Stimulated activated CD8-positive, alpha-beta memory T cell treated with anti-CD3 and anti-CD28 coated beads, Interleukin-15, amount 100 ng/mL, for 4 hours (primary cell): ENCODE measurements around the gene S100P.
A peak's percentile ranks its signal among the peaks of the same experiment; 100 is the strongest.
"Not testable (repeated sequence)": the region's sequence is repeated elsewhere in the genome, so short reads cannot be mapped to it uniquely, and the experiment has no call there.

Experiments used
- DNase-seq, 2 donors: peaks; one replicate each; pipeline ENCODE4 v3.0.0-alpha.2; 2020; ENCODE audit warnings: low read depth in 2 of 2

S100P gene

DNA sequence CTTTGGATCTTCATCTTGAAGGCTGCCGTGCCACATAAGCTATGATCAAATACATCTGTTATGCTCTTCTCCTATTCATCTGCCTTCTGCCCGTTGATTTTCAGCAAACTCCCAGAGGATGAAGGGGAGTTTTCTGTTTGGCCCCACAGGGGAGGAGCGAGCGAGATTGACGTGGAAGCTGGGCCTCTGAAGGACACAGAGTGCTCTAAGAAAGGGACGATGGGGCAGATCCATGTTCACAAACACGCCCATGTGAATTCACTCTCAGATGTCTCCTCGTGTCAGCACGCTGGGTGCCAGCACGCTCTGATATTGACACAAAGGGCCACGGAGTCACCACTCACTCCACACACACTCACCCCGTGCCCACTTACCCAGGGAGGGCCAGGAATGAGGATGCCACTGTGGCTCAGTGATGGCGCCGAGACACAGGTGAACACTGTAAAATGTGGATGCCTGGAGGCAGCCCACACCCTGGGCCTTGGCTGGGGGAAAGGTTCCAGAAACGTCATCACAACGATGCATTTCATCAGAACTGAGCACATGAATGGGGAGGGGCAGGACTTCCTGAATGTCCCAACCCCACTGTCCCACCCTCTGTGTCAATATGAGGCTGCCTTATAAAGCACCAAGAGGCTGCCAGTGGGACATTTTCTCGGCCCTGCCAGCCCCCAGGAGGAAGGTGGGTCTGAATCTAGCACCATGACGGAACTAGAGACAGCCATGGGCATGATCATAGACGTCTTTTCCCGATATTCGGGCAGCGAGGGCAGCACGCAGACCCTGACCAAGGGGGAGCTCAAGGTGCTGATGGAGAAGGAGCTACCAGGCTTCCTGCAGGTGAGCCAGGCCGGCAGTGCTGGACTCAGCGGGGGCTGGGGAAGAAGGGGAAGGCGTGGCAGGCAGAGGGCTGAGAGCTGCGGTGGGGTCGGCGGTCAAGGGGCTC lies at the start of gene S100P:
TSS of gene S100P (plus strand) at position 648 of the 946 bp plus-strand sequence. CDS start at position 703, 55 bp downstream.
- no peak for DNase-seq

DNA sequence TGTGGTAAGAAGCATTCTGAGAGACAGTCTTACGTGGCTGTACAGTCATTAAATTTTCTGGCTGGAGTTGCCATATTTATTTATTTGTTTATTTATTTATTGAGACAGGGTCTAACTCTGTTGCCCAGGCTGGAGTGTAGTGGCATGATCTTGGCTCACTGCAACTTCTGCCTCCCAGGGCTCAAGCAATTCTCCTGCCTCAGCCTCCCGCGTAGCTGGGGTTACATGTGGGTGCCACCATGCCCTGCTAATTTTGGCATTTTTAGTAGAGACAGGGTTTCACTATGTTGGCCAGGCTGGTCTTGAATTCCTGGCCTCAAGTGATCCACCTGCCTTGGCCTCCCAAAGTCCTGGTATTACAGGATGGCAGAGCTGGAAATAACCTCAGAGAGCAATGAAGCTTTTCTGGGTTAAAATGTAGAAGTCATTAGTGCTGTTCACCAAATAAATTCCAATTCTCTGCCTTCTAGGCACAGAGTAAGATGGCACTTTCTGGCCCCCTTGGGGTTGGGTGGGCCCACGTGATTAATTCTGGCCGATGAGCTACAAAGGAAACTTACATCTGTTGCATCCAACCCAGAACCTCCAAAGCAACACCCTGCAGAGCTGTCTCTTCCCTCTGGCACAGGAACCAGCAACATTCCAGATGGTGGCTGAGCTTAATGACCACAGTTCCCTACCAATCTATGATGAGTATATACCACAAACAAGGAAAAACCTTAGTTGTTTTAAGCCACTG lies 48.7 kb upstream of the S100P start:
- DNase-seq = no peak

DNA sequence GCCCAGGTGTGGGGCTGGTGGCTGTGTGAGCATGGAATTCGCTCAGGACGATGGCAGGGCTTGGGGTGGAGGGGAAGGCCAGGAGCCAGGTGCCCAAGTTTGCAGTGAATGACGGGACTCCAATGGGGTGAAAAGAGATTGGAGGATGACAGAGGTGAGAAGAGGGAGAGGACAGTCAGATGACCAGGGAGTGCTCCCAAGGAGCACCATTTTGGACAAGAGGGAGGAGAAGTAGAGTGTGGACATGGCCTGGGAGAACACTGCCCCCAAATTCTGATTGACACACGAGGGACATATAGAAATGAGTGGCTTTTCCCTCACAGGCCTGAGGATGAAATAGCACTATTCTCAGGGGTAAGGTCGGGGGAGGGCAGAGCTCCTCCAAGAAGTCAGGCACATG lies 46.5 kb upstream of the S100P start:
- DNase-seq = no peak

DNA sequence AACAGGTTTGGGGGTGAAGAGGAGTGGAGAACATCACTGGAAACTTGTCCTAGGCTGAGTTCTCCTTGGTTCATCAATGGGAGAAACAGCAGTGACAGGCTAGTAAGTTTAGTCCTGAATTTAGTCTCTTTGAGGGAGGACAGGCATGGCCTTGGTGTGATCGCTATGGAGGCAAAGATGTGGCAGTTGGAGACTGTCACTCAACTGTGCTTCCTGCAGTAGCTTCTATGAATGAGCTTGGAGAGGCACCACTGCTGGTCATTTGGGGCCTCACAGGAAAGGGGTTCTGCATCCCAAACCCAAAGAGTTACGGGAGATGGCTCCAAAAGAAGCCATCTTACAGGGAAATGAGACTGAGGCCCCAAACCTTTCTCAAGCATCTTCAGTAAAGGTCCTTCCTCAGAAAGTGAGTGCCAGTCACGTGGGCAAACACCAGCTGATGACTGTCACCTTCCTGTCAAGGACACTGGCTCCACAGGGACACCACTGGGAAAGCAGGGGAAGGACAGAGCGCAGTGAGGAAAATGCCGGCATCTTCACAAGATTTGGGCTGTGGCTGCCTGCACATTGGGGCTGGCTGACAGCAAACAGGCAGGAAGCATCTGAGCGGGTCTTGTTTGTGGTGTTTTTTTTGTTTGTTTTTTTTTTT lies 46.0 kb upstream of the S100P start:
- no peak for DNase-seq

DNA sequence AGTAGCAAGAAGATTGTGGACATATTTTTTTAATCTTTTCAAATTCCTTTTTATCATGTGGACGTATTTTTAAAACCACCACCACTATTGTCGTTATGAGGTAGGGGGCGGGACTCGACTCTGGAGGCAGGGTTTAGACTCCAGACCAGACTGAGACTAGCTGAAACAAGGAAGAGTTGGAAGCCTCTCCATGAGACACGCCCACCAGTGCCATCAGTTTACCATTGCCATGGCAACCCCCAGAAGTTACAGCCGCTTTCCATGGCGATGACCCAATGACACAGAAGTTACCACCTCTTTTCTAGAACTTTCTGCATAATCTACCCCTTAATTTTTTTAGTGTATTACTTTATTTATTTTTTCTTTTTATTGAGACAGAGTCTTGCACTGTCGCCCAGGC lies 44.5 kb upstream of the S100P start:
- no peak for DNase-seq

DNA sequence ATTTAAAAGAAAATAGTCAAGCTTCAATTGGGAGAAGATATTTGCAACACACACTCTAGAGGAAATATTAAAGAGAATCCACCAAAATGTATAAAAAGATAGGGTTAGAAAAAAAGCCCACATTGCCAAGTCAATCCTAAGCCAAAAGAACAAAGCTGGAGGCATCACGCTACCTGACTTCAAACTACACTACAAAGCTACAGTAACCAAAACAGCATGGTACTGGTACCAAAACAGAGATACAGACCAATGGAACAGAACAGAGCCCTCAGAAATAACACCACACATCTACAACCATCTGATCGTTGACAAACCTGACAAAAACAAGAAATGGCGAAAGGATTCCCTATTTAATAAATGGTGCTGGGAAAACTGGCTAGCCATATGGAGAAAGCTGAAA lies 39.5 kb upstream of the S100P start:
- DNase-seq = not testable (repeated sequence)

DNA sequence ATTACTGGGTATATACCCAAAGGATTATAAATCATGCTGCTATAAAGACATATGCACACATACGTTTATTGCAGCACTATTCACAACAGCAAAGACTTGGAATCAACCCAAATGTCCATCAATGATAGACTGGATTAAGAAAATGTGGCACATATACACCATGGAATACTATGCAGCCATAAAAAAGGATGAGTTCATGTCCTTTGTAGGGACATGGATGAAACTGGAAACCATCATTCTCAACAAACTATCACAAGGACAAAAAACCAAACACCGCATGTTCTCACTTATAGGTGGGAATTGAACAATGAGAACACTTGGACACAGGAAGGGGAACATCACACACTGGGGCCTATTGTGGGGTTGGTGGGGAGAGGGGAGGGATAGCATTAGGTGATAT lies 38.4 kb upstream of the S100P start:
- DNase-seq = not testable (repeated sequence)

DNA sequence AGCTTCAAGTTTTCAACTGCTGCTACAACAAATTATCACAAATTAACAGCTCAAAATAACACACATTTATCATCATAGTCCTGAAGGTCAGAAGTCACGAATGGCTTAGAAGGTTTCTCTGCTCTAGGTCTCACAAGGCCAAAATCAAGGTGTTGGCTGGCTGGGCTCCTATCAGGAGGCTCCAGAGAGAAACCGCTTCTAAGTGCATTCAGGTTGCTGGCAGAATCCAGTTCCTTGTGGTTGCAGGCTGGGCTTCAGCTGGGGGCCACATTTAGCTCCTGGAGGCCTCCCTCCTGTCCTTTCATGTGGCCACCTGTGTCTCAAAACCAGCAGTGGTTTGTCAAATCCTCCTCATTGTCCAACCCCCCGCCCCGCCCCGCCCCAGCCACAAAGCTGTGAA lies 37.8 kb upstream of the S100P start:
- no peak for DNase-seq

DNA sequence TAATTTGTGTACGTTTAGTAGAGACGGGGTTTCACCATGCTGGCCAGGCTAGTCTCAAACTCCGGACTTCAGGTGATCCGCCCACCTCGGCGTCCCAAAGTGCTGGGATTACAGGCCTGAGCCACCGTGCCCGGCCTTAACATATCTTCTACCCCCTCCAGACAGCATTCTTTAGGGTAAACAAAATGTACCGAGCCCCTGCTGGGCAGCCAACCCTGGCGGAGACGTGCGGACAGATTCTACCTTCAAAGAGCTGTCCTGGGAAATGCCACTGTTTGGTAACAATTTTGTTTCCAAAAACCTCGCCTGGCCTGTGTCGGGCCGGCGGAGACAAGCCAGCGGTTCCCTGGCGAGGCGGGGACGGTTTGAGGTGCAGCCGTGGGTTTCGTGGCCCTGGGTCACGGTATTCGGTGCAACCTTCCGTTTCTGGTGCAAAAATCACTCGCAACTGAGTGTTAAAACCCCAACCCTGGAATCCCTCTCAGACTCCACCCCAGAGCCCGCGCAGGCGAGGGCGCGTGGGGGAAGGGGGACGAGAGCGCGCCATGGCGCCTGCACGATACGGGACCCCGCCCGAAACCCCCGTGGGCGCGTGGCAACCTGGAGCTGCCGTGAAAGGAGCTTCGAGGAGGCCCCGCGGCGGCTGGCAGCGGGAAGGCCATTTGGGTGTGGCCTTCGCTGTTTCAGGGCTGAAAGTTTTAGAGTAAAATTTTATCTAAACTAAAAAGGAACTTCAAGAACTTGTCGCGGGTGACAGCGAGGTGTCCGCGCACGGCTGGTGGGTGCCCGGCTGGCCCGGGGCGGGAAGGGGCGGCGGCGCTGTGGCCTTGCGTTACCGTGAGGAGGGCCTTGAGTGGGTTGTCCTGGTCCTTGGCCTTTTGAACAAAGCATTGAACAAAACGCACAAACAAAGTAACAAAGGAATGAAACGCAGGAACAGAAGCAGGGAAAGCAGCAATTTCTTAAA lies 36.2 kb upstream of the S100P start:
- no peak for DNase-seq

DNA sequence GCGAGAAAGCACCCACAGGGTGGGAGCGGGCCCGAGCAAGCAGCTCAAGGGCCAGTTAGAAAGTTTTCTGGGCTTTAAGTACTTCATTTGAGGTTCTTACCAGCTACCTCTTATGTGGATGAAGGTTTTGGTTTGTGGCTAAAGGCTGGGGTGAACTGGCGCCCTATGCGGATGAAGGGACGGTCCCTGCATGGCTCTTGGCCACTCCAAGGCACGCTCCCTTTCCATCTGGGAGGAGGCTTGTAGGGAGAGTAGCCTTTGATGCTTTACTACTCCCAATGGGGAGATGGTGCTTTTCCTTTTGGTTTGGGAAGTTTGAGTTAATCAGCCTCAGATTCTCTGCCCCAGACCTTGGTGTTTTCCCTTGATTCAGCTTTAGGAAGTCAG lies 35.5 kb upstream of the S100P start:
- no peak for DNase-seq

DNA sequence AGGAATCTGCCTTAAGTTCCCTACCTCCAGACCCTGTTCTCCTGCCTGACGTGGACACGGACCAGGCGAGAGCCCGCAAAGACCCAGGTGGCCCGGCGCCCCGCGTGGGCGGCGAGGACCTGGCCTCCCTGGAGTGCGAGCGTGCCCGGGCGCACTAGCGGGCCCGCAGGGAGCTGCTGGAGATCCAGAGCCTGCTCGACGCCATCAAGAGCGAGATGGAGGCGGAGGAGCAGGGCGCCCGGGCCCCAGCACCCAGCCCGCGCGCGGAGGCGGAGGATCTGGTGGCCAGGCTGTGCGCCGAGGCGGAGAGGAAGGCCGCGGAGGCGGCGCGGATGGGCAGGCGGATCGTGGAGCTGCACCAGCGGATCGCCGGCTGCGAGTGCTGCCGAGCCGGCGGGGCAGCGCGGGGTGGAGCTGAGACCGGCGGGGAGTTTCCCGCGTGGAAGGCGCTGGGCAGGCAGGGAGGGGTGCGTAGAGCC lies 35.0 kb upstream of the S100P start:
- peak in 1 of 2 donors; percentile 40 for DNase-seq

DNA sequence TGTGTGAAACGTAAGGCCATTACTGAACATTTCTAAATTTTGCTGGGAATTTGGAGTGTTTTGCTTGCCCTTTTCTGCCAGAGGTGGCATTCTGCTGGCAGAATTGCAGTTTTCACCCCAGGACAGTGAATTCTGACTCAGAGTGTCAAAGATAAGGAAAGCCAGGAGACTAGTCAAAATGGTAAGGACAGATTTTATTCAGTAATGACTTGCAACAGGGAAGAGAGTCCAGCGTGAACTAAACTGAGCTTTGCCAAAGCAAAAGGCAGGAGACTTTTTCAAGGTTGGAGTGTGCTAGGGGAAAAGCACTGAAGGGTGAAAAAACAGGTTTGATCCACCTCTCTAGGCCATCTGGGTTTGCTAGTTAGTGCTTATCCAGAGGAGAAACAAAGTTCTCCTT lies 33.8 kb upstream of the S100P start:
- no peak for DNase-seq

DNA sequence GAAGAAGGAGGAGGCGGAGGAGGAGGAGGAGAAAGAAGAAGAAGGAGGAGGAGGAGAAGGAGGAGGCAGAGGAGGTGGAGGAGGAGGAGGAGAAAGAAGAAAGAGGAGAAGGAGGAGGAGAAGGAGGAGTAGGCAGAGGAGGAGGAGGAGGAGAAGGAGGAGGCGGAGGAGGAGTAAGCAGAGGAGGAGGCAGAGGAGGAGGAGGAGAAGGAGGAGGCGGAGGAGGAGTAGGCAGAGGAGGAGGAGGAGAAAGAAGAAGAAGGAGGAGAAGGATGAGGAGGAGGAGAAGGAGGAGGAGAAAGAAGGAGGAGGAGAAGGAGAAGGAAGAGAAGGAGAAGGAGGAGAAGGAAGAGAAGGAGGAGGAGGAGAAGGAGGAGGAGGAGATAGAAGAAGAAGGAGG lies 33.2 kb upstream of the S100P start:
- DNase-seq = no peak

DNA sequence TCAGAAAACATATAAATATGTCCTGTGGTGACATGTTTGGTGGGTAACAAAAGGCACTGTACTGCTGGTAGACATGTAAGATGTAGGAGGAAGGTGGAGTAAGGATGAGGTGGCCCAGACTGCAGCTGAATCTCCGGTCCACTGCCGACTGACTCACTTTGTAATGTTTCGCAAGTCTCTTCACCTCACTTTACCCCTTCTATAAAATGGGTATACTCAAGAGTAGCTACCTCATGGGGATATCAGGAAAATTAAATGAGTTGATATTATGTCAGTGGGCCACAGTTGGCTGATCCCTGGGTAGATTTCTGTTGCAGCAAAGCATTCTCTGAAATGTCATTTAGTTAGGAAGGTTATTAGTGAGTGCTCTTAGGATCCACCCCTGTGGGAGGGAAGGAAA lies 31.1 kb upstream of the S100P start:
- no peak for DNase-seq

DNA sequence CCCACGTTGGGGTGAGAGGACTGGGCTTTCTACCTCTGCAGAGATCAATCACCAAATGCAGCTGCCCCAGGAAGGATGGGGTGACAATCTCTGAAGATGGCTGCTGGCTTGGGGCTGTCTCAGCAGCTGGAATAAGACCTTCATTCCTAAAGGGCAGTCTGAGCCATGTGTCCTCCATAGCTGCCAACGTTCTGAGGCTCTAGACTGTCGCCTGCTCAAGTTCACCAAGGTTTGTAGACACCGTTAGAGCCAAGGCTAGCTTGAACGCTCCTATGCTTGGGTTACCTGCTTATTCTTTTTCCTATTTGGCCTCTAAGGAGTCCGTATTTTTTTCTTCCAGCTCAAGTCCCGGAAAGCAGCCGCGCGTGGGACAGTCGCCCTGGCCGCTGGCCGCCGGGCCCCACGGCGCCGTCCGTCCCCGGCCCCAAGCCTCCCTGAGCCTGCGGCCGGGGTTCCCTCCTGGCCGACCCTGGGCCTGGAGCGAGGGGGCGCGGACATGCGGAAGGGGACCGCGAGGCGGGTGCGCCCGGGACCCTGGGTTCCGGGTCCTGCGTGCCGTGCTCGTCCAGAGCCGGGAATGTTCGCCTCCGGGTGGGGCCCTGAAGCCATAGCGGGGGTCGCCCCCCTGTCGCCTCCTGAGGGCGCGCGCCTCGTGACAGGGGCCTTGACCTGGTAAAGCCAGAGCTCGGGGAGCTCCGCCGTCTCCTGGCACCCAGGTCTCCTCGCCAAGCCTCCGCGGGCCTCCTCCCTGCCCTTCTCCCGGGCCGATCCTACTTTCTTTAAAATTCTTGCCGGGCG lies 29.9 kb upstream of the S100P start:
- no peak for DNase-seq

DNA sequence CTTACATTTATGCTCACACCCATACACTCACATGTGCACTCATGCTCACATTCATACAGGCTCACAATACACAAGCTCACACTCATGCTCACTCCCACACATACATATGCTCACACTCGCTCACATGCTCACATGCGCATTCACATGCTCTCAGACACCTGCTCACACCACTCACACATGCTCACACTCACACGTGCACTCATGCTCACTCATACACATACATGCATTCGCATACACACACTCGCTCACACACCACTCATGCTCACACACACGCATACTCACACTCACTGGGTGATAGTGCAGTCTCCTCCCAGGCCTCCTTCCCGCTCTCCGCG lies 28.4 kb upstream of the S100P start:
- no peak for DNase-seq

DNA sequence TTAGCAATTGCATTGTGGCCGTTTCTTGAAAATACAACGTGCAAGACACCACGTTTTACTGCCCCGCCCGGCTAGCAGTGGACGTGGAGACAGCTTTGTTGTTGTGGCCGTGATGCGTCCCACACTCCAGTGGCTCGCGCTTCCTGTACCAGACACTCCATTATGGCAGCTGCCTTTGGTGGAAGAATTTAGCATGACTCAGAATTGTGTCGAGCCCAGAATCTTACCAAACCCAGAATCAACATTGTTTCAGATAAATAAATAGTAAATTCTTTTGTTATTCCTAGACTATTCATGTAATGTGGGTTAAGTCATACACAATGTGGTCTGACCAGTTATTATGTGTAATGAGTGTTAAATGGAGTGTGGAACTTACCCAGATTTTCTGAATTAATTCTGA lies 25.3 kb upstream of the S100P start:
- no peak for DNase-seq

DNA sequence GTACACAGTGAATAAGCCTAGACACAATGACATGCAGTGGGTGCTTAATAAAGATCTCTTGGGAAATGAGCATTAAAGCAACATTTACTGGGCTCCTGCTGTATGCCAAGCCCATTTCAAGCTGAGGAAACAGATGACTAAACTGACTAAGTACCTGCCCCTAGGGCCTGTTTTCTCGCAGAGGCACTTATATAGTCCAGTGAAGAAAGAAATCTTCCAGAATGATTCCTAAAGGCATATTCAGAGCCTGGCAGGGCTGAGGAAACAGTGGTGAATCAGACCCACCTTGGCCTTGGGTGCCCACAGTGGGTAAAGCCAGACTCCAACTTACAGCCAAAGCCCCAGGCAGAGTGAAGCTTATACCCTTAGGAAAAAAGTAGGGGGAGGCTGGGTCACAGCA lies 22.0 kb upstream of the S100P start:
- no peak for DNase-seq

DNA sequence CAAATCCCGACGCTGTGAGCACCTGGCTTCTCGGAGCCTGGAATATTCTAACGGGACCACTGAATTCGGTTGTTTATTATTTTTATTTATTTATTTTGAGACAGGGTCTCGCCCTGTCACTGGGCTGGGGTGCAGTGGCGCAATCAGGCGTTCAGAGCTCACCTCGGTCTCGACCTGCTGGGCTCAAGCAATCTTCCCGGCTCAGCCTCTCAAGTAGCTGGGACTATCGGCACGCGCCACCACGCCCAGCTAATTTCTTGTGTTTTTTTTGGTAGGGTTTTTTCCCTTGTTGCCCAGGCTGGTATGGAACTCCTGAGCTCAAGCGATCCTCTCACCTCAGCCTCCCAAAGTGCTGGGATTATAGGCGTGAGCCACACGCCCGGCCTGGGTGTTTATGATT lies 21.5 kb upstream of the S100P start:
- DNase-seq = no peak

DNA sequence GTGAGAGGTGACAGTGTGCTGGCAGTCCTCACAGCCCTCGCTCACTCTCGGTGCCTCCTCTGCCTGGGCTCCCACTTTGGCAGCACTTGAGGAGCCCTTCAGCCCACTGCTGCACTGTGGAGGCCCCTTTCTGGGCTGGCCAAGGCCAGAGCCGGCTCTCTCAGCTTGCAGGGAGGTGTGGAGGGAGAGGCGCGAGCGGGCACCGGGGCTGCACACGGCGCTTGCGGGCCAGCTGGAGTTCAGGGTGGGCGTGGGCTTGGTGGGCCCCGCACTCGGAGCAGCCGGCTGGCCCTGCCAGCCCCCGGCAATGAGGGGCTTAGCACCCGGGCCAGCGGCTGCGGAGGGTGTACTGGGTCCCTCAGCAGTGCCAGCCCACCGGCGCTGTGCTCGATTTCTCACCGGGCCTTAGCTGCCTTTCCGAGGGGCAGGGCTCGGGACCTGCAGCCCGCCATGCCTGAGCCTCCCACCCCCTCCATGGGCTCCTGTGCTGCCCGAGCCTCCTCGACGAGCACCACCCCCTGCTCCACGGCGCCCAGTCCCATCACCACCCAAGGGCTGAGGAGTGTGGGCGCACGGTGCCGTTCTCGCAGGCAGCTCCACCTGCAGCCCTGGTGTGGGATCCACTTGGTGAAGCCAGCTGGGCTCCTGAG lies 21.0 kb upstream of the S100P start:
- DNase-seq = not testable (repeated sequence)
